Measurements from ENCODE around the gene KDM2B.

GRCh38 chr12:121436706-121437105 lies 144.1 kb downstream of the KDM2B start:
- TF ChIP-seq POLR2A (IDR thresholded peaks at IDR 0.05; ENCODE audit: low read length) (no peak), GATA1 (IDR thresholded peaks at IDR 0.05; ENCODE audit: low read depth, low read length) (no peak)
